Upper lobe of left lung (tissue), 4 donors: ENCODE measurements around the gene KIAA2012.

Experiments
- EP300 ChIP-seq, 4 donors: sonication (generic); formaldehyde crosslinking; IDR thresholded peaks; one replicate each; pipeline ENCODE4 v1.5.1; 2017; ENCODE audit warnings: antibody characterized with exemption in 4 of 4, control low read depth in 2 of 4
- POLR2A ChIP-seq, 4 donors: fragments of 450-650 bp; IDR thresholded peaks; one replicate each; pipeline ENCODE4 v1.5.1; 2016 to 2017; ENCODE audit warnings: antibody characterized with exemption in 4 of 4, mild to moderate bottlenecking in 2 of 4
- POLR2AphosphoS5 ChIP-seq, 2 donors: sonication (generic); formaldehyde crosslinking; IDR thresholded peaks; one replicate each; pipeline ENCODE4 v1.5.1; 2017; ENCODE audit warnings: antibody characterized with exemption in 2 of 2
- TF ChIP-seq, protein P1 (sequence below), 6 experiments: fragments of 450-650 bp in 4 of 6; fragments of 200-600 bp in 2 of 6; sonication (generic) in 2 of 6; IDR thresholded peaks; one replicate each; pipeline ENCODE4 v1.5.1; 2016 to 2019; ENCODE audit warnings: antibody characterized with exemption in 6 of 6

DNA sequence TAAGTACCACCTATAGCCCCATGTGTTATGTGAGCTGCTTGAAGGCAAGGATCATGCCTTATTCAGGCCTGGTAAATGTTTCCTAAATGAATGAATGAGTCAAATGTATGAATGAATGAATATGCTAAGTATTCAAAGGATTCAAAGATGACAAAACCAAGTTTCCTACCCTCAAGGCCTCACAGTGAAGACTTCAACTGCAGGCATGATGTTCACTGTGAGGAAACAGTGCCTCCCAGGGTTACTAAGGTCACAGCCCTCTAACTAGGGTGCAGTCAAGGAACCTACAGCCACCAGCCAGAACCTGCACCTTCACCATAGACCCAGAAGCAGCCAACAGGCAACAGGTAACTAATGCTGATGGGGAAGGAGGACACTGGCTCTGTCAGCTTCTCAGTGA is 96.1 kb downstream of the KIAA2012 start:
- TF ChIP-seq, protein P1, sequence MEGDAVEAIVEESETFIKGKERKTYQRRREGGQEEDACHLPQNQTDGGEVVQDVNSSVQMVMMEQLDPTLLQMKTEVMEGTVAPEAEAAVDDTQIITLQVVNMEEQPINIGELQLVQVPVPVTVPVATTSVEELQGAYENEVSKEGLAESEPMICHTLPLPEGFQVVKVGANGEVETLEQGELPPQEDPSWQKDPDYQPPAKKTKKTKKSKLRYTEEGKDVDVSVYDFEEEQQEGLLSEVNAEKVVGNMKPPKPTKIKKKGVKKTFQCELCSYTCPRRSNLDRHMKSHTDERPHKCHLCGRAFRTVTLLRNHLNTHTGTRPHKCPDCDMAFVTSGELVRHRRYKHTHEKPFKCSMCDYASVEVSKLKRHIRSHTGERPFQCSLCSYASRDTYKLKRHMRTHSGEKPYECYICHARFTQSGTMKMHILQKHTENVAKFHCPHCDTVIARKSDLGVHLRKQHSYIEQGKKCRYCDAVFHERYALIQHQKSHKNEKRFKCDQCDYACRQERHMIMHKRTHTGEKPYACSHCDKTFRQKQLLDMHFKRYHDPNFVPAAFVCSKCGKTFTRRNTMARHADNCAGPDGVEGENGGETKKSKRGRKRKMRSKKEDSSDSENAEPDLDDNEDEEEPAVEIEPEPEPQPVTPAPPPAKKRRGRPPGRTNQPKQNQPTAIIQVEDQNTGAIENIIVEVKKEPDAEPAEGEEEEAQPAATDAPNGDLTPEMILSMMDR (IDR thresholded peaks at IDR 0.05): no peak
- TF ChIP-seq EP300 (IDR thresholded peaks at IDR 0.05) (no peak), POLR2AphosphoS5 (IDR thresholded peaks at IDR 0.05) (no peak), POLR2A (IDR thresholded peaks at IDR 0.05) (no peak)
